Heart right ventricle (tissue), 16 donors: ENCODE measurements around the gene TAGLN. TPM values are rescaled to one million over a fixed set of nuclear protein-coding genes. Genes with fewer than 3 reads are reported as not detected.
A peak's percentile ranks its signal among the peaks of the same experiment; 100 is the strongest.
"Not testable (repeated sequence)": the region's sequence is repeated elsewhere in the genome, so short reads cannot be mapped to it uniquely, and the experiment has no call there.

Experiments
- ATAC-seq, 8 donors: fragments of 200-7000 bp; cut with Tn5 transposase; one replicate each; pipeline ENCODE4 v1.9.1; 2020; ENCODE audit warnings: mild to moderate bottlenecking in 8 of 8, moderate library complexity in 8 of 8, moderate number of reproducible peaks in 1 of 8
- DNase-seq, 2 donors: peaks; one replicate each; pipeline ENCODE4 v3.0.0-alpha.2; 2020
- H3K27ac ChIP-seq, 10 donors: fragments of 200-600 bp; sonication (generic) in 2 of 10; one replicate each; pipeline versions ENCODE4 v1.5.0 to v1.8.0; 2020 to 2022; ENCODE audit warnings: mild to moderate bottlenecking in 3 of 10
- H3K27me3 ChIP-seq, 7 donors: fragments of 200-600 bp; one replicate each; pipeline ENCODE4 v1.8.0; 2021 to 2022; ENCODE audit warnings: mild to moderate bottlenecking in 2 of 7
- H3K36me3 ChIP-seq, 9 donors: fragments of 200-600 bp; sonication (generic) in 1 of 9; one replicate each; pipeline versions ENCODE4 v1.5.0 to v1.8.0; 2020 to 2022; ENCODE audit warnings: mild to moderate bottlenecking in 2 of 9
- H3K4me1 ChIP-seq, 9 donors: fragments of 200-600 bp; sonication (generic) in 1 of 9; one replicate each; pipeline versions ENCODE4 v1.5.0 to v1.8.0; 2020 to 2022; ENCODE audit warnings: mild to moderate bottlenecking in 4 of 9
- H3K4me3 ChIP-seq, 10 donors: fragments of 200-600 bp; sonication (generic) in 2 of 10; one replicate each; pipeline versions ENCODE4 v1.5.0 to v1.8.0; 2020 to 2022; ENCODE audit warnings: mild to moderate bottlenecking in 7 of 10, moderate library complexity in 2 of 10
- H3K9me3 ChIP-seq, 11 donors: fragments of 200-600 bp in 10 of 11; sonication (generic) in 2 of 11; one replicate each; pipeline versions ENCODE4 v1.5.0 to v1.8.0; 2013 to 2022; ENCODE audit warnings: mild to moderate bottlenecking in 2 of 11, control low read depth in 1 of 11, moderate library complexity in 1 of 11
- WGBS, 2 donors: extraction: QIAGEN DNeasy Blood & Tissue Kit; methylation state at CpG; one replicate each; pipeline ENCODE4 v1.1.7; 2013; ENCODE audit warnings: inconsistent platforms in 1 of 2; 5-methylcytosine and 5-hydroxymethylcytosine counted together
- intact Hi-C, 10 donors: fragments of 100-400 bp; cut with DNase I; formaldehyde crosslinking; loops; one replicate each; pipeline versions ENCODE4 v1.11.1 to v1.14.2; 2022
- polyA plus RNA-seq, 2 donors: library from polyadenylated mRNA; stranded (reverse); fragments of 200-250 nt; gene quantifications; one replicate each; pipeline ENCODE4 v1.2.3, GENCODE V29; 2013
- total RNA-seq, 10 donors: library from RNA; stranded (reverse); fragmentation: NEBNext Ultra II Directional in 3 of 10; extraction: Animal tissue kit (Norgen Biotek cat#: 25700) in 3 of 10; gene quantifications; one replicate each; pipeline versions ENCODE4 v1.2.1 to v1.2.4, GENCODE V29; 2021 to 2023
- TF ChIP-seq, protein P1 (sequence below), 9 donors: fragments of 200-600 bp; sonication (generic) in 2 of 9; IDR thresholded peaks; one replicate each; pipeline versions ENCODE4 v1.5.0 to v1.8.0; 2021 to 2022; ENCODE audit warnings: antibody characterized with exemption in 9 of 9, mild to moderate bottlenecking in 5 of 9, moderate library complexity in 1 of 9
- donor health status: Arrhythmogenic right ventricular cardiomyopathy.
- donor health status: ischemic (EF 13 %, LVEDD 7.1; RV severe dilation, severe dysfunction).
- donor health status: healthy with polysubstance abuse.
- donor health status: DM: no; HTN: yes; CAD: no.
- donor health status: DM: no; HTN: no; CAD: no.
- donor health status: ischemic (EF 25% LVEDD 6.9; RV normal size, moderate dysfunction).
- donor health status: ischemic (EF 25% LVEDD 5.7; RV mildly dilated, moderate dysfunction).
- donor health status: healthy.
- donor health status: DM: yes; HTN: yes; CAD: no.
- donor health status: Ischemic cardiomyopathy.
- donor health status: ischemic (EF 35%, LVEDD 5.7; RV mildly dilated, moderate dysfunction).
- donor health status: nonischemic (EF 11% LVEDD 7.7; RV severe dilation, severe dysfunction).
- donor health status: DM: yes; HTN: yes; CAD: no.
- donor health status: PGD.
- donor health status: ischemic (EF 29% LVEDD 5.4; RV normal size, mild dysfunction).
- donor health status: nonischemic (EF 23%, LVEDD 6.1; RV moderate dilation, normal function).

TAGLN gene
- total and polyA plus RNA-seq, 12 donors = 71.7 to 883 (median 108) TPM

DNA sequence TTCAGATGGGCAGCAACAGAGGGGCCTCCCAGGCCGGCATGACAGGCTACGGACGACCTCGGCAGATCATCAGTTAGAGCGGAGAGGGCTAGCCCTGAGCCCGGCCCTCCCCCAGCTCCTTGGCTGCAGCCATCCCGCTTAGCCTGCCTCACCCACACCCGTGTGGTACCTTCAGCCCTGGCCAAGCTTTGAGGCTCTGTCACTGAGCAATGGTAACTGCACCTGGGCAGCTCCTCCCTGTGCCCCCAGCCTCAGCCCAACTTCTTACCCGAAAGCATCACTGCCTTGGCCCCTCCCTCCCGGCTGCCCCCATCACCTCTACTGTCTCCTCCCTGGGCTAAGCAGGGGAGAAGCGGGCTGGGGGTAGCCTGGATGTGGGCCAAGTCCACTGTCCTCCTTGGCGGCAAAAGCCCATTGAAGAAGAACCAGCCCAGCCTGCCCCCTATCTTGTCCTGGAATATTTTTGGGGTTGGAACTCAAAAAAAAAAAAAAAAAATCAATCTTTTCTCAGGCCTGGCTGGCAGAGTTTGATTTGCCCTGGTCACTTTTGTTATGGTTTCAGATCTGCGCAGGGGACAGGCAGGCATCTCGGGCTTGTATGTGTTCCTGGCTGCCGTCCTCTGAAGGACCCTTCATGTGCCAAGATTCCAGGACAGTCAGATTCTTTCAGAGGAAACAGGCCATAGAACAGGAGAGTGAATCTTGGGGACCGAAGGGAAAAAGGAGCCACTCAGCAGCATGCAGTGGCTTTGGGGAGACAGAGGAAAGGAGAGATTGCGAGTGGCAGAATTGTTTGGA is 5.3 kb downstream of the TAGLN start:
- Histone ChIP-seq H3K27ac (peak overlapping the region in 9 of 10 donors; percentile 14 to 92 (median 41)), H3K4me1 (peaks cover 0 to 55% (median 23%) of the 10 kb centered on the region in 9 donors)
- intact Hi-C loops = loop anchor here in 4 of 10 donors (5.0 kb wide), 1 partner anchor 72 kb away; no protein-coding TSS in a partner anchor

DNA sequence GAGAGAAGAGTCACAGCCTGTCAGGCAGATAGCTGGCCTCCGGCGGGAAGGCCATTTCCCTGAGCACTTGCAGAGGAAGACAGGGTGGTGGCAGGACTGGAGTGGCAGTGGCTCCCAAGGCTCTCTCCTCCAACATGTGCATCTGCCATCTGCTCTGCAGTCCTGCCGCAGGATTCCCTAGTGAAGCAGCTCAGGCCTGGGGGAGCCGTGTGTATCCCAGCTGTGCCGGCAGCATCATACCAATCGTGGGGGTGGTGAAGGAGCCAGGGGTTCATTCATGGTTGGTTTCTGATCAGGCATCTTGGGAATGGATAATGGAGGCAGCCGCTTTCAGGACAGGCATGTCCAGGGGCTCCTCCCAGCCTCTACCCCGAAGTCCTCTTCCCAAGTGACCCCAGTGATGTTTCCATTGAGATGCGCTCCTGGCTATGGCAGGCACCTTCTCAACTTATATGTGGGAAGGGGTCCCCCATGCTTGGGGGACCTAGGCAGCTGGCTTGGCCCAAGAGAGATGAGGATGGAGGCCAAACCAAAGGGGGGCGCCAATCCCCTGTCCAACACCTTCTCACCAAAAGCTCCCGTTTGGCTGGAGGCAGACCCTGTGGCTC is 6.1 kb downstream of the TAGLN start:
- intact Hi-C loops = loop anchor here in 4 of 10 donors (5.0 kb wide), 1 partner anchor 73 kb away; no protein-coding TSS in a partner anchor
- TF ChIP-seq, protein P1, sequence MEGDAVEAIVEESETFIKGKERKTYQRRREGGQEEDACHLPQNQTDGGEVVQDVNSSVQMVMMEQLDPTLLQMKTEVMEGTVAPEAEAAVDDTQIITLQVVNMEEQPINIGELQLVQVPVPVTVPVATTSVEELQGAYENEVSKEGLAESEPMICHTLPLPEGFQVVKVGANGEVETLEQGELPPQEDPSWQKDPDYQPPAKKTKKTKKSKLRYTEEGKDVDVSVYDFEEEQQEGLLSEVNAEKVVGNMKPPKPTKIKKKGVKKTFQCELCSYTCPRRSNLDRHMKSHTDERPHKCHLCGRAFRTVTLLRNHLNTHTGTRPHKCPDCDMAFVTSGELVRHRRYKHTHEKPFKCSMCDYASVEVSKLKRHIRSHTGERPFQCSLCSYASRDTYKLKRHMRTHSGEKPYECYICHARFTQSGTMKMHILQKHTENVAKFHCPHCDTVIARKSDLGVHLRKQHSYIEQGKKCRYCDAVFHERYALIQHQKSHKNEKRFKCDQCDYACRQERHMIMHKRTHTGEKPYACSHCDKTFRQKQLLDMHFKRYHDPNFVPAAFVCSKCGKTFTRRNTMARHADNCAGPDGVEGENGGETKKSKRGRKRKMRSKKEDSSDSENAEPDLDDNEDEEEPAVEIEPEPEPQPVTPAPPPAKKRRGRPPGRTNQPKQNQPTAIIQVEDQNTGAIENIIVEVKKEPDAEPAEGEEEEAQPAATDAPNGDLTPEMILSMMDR (IDR thresholded peaks at IDR 0.05) = no peak
- Histone ChIP-seq H3K9me3 (no peaks in the 10 kb centered on the region), H3K27ac (peak overlapping the region in 9 of 10 donors; percentile 11 to 92 (median 41)), H3K36me3 (peaks cover 0 to 43% (median 11%) of the 10 kb centered on the region in 9 donors), H3K4me3 (no peak overlapping the region), H3K27me3 (no peaks in the 10 kb centered on the region), H3K4me1 (peaks cover 0 to 49% (median 23%) of the 10 kb centered on the region in 9 donors)
- DNase-seq = no peak
- 79 to 87% methylated on average over 11 of the region's 11 CpGs for WGBS, 2 donors
- ATAC-seq = no peak

More for the DNA sequence above, 5.3 kb downstream of the TAGLN start:
- no peaks in the 10 kb centered on the region for H3K9me3 ChIP-seq
- WGBS, 2 donors = 69 to 76% methylated on average over 17 of the region's 17 CpGs
- ATAC-seq (no peak), DNase-seq (no peak)
- TF ChIP-seq, protein P1 (IDR thresholded peaks at IDR 0.05) = no peak
- peak overlapping the region in 1 of 10 donors; percentile 60 for H3K4me3 ChIP-seq
- peaks cover 0 to 34% (median 11%) of the 10 kb centered on the region in 9 donors for H3K36me3 ChIP-seq
- no peaks in the 10 kb centered on the region for H3K27me3 ChIP-seq

DNA sequence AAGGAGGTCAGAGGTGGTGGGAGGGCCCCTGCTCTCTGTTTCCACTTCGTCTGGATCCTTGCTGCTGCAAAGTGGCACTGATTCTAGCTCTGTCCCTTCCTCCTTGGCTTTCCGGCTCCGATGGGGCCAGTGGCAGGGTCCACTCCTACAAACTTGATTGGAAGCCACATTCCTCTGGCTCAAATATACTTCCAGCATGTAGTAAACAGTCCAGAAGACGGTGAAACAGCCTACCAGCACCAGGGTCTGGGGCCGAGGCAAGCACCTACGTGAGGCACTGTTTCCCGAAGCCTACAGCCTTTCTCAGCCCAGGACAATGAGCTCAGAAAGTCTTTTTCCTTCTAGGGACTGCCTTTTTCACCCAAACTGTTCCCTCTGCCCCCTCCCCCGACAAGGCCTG is 6.9 kb downstream of the TAGLN start:
- WGBS, 2 donors = 64 to 79% methylated on average over 7 to 8 of the region's 8 CpGs
- not testable (repeated sequence) for H3K9me3 ChIP-seq, H3K27me3 ChIP-seq, H3K4me3 ChIP-seq, DNase-seq
- peak in 5 of 8 donors; percentile 1 to 6 (median 2) for ATAC-seq
- Histone ChIP-seq H3K4me1 (peaks cover 0 to 45% (median 22%) of the 10 kb centered on the region in 9 donors), H3K27ac (peak overlapping the region in 3 of 10 donors; percentile 19 to 34 (median 31)), H3K36me3 (peaks cover 0 to 50% (median 11%) of the 10 kb centered on the region in 9 donors)
- intact Hi-C loops = loop anchor here in 4 of 10 donors (5.0 kb wide), 1 partner anchor 74 kb away; no protein-coding TSS in a partner anchor

DNA sequence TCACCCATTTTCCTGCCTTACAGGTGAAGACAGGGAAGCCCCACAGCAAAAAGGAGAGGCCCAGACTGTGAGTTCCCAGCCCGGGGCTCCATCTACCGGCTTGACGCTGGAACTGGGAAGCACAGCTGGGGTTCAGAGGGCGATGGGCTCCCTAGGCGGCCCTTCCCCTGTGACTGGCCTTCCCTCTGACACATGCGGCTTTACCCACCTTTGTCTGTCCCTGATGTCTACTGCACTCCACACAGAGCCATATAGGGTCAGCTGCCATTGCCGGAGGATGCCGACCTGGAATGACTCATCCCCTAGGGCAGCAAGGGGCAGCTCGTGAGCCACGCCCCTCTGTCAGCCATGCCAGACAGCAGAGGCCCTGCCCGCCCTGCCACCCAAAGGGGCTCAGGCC is 7.7 kb downstream of the TAGLN start:
- intact Hi-C loops = loop anchor here in 4 of 10 donors (5.0 kb wide), 1 partner anchor 75 kb away; no protein-coding TSS in a partner anchor
- not testable (repeated sequence) for H3K27ac ChIP-seq, DNase-seq

DNA sequence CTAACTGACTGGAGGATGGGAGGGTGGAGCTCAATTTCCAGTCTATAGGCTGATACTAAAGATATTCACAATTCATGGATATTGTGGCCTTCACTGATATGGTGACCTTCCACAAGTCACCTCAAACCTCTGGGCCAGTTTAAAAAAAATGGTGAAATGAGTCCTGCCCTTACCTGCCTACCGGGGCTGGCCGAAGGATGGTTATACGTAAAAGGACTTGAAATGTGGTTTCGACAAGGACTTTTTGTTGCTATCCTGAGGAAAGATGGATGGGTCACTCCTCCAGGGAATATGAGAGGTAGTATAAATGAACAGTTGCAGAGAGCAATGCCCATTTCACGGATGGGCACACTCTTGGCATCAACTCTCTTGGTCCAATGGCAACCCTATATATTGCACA is 8.3 kb downstream of the TAGLN start:
- ATAC-seq, H3K27ac ChIP-seq, DNase-seq, H3K27me3 ChIP-seq, H3K9me3 ChIP-seq, H3K4me3 ChIP-seq: not testable (repeated sequence)
- intact Hi-C loops = loop anchor here in 4 of 10 donors (5.0 kb wide), 1 partner anchor 75 kb away; no protein-coding TSS in a partner anchor
- 95 to 97% methylated on average over 5 of the region's 5 CpGs for WGBS, 2 donors
- Histone ChIP-seq H3K36me3 (peaks cover 0 to 63% (median 11%) of the 10 kb centered on the region in 9 donors), H3K4me1 (peaks cover 0 to 31% (median 16%) of the 10 kb centered on the region in 9 donors)

More for the DNA sequence above, 7.7 kb downstream of the TAGLN start:
- TF ChIP-seq, protein P1 (IDR thresholded peaks at IDR 0.05) = peak in 2 of 9 donors; percentile 11 to 23
- not testable (repeated sequence) for H3K9me3 ChIP-seq, H3K4me3 ChIP-seq, H3K27me3 ChIP-seq
- 72 to 82% methylated on average over 6 of the region's 11 CpGs for WGBS, 2 donors
- Histone ChIP-seq H3K36me3 (peaks cover 0 to 57% (median 11%) of the 10 kb centered on the region in 9 donors), H3K4me1 (peaks cover 0 to 38% (median 16%) of the 10 kb centered on the region in 9 donors)
- peak in 7 of 8 donors; percentile 16 to 81 (median 49) for ATAC-seq

DNA sequence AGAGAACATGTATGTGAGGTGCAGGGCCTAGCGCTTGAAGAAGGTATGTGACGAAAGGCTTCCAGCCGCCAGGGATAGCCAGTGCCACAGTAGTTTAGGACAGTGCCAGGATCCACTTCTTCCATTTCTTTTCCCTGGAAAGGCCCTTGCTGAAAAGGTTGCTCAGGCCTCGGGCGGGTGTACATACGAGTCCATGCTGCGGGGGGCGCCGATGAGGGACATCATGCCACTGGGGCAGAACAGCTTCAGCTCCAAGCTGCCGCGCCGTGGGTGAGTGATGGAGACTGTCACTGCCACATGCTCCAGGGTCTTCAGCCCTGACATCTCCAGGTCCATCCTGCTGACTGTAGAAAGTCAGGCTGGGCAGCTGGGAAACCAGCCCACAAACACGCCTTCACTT is 9.5 kb downstream of the TAGLN start:
- intact Hi-C loops = loop anchor here in 5 of 10 donors (2.0 to 5.0 kb wide), 2 partner anchors 76 kb away; no protein-coding TSS in a partner anchor
- not testable (repeated sequence) for ATAC-seq, H3K27ac ChIP-seq

DNA sequence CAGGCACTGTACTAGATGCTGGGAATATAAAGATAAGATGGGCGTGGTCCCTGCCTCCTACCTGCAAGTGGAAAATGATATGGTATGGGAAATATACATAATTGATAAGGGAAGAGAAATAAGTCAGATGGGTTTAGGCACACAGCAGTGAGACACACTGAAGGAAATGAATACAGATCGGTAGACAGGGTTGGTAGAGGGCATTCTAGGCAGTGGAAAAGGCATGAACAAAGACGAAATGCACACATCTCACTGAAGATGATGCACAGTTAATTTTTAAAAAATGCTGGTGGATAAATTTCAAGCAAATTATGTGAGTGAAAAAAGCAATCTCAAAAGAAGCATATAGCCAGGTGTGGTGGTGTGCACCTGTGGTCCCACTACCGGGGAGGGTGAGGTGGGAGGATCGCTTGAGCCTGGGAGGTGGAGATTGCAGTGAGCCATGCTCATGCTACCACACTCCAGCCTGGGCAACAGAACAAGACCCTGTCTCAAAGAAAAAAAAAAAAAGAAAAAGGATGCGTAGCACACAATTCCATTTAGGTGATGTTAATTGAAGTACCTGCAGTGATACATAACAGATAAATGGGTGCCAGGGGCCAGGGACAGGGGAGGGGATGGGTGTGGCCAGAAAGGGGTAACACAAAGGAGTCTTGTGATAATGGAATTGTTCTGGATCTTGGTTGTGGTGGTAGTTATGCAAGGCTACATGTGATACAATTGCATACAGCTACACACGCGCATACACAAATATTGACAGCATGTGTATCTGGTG is 10.4 kb downstream of the TAGLN start:
- peaks cover 0 to 66% (median 26%) of the 10 kb centered on the region in 9 donors for H3K36me3 ChIP-seq
- intact Hi-C loops = loop anchor here in 5 of 10 donors (2.0 to 5.0 kb wide), 2 partner anchors 77 kb away; no protein-coding TSS in a partner anchor
- H3K9me3 ChIP-seq, H3K27me3 ChIP-seq, H3K4me3 ChIP-seq, DNase-seq, H3K27ac ChIP-seq, ATAC-seq: not testable (repeated sequence)
- WGBS, 2 donors = 93% methylated on average over 7 of the region's 8 CpGs
- H3K4me1 ChIP-seq = peaks cover 0 to 13% (median 7%) of the 10 kb centered on the region in 9 donors

More for the DNA sequence above, 9.5 kb downstream of the TAGLN start:
- peaks cover 0 to 66% (median 22%) of the 10 kb centered on the region in 9 donors for H3K36me3 ChIP-seq
- peaks cover 0 to 20% (median 14%) of the 10 kb centered on the region in 9 donors for H3K4me1 ChIP-seq
- DNase-seq, H3K27me3 ChIP-seq, H3K4me3 ChIP-seq, H3K9me3 ChIP-seq: not testable (repeated sequence)
- WGBS, 2 donors = 87 to 90% methylated on average over 9 of the region's 13 CpGs
